ENCODE results near the gene OR11L1.

GRCh38 chr1:247865416-247865815, 23.7 kb upstream of the OR11L1 start:
- TF ChIP-seq EZH2phosphoT487 (IDR thresholded peaks at IDR 0.05; ENCODE audit: borderline replicate concordance, low read depth, low read length) (no peak), CTCF (conservative IDR thresholded peaks at IDR 0.05; ENCODE audit: low read length) (no peak)

All from OCI-LY7 (cell line).